Measurements from ENCODE around the gene CAMK1D. TPM values are rescaled to one million over a fixed set of nuclear protein-coding genes. Genes with fewer than 3 reads are reported as not detected.

The CAMK1D gene
- total and polyA plus RNA-seq, 2 donors (not counting 3 experiments of a cell fraction or from before 2014, with no cell fraction given) = 0.37 to 4.2 TPM

- Histone ChIP-seq H3K27ac (ENCODE audit: insufficient read depth, low read depth, low read length) (no peak overlapping the region), H3K27me3 (ENCODE audit: control insufficient read depth in 2 of 2, insufficient read depth in 2 of 2, low read length in 2 of 2) (peaks cover 0 to 2% of the 10 kb centered on the region in 2 experiments), H3K4me1 (ENCODE audit: control insufficient read depth, extremely low read depth, insufficient read depth, low read length) (no peaks in the 10 kb centered on the region), H3K9ac (replicated peaks; ENCODE audit: extremely low read depth, insufficient read depth, low read length) (no peak overlapping the region), H3K4me2 (ENCODE audit: insufficient read depth, low read length) (no peak overlapping the region), H3K9me1 (replicated peaks; ENCODE audit: control insufficient read depth, extremely low read depth, insufficient read depth, low read length) (no peaks in the 10 kb centered on the region), H4K20me1 (replicated peaks; ENCODE audit: control insufficient read depth, extremely low read depth, insufficient read depth, low read length) (no peaks in the 10 kb centered on the region), H3K79me2 (ENCODE audit: control insufficient read depth, insufficient read depth, low read length) (no peaks in the 10 kb centered on the region), H2AFZ (ENCODE audit: low read depth, low read length) (no peak overlapping the region), H3K36me3 (ENCODE audit: control insufficient read depth in 2 of 2, extremely low read depth in 1 of 2, insufficient read depth in 2 of 2, low read length in 2 of 2) (no peaks in the 10 kb centered on the region), H3K9me3 (replicated peaks; ENCODE audit: control insufficient read depth, insufficient read depth, low read length) (no peaks in the 10 kb centered on the region), H3K4me3 (replicated peaks in 1 of 3; ENCODE audit: insufficient read depth in 1 of 3, low read depth in 1 of 3, low read length in 3 of 3) (no peak overlapping the region)
- ChIA-PET POLR2A (no interaction called here), CTCF (interaction anchor here (2.0 kb wide), 1 partner anchor 299 kb away, joined by 5 read pairs; no protein-coding TSS in a partner anchor)
- DNase-seq (ENCODE audit: low read depth, low spot score) = no peak
- dilution Hi-C loops (cut with MboI; ENCODE audit: extremely low pct_ligation_motif_present, low sequenced_read_pairs) (no loop called here), intact Hi-C loops (cut with micrococcal nuclease) (no loop called here)
- TF ChIP-seq FOS (IDR thresholded peaks at IDR 0.05; ENCODE audit: borderline replicate concordance, insufficient read depth, low read length) (no peak), MAX (IDR thresholded peaks at IDR 0.05; ENCODE audit: insufficient read depth, insufficient read length) (no peak), JUN (IDR thresholded peaks at IDR 0.05; ENCODE audit: borderline replicate concordance, insufficient read depth, insufficient read length, low read depth) (no peak), POLR2AphosphoS5 (IDR thresholded peaks at IDR 0.05; ENCODE audit: insufficient read depth, low read depth, low read length) (no peak), POLR2A (IDR thresholded peaks at IDR 0.05; ENCODE audit: low read depth, low read length) (no peak), GATA2 (IDR thresholded peaks at IDR 0.05; ENCODE audit: insufficient read depth, insufficient read length, low read depth, low read length) (no peak), MYC (IDR thresholded peaks at IDR 0.05; ENCODE audit: low read depth, low read length) (no peak), CTCF (IDR thresholded peaks at IDR 0.05; ENCODE audit: extremely low read depth in 1 of 2, insufficient read depth in 1 of 2, low read depth in 1 of 2, low read length in 2 of 2) (no peak), EZH2 (IDR thresholded peaks at IDR 0.05; ENCODE audit: borderline replicate concordance, low read depth, low read length, severe bottlenecking) (no peak)
- no TSS peak for BruUV-seq (replicated peaks)
- no peak for FAIRE-seq
These were observed 8.3 kb downstream of the CAMK1D start for GRCh38 chr10:12357525-12358151.

Measured in endothelial cell of umbilical vein (primary cell).